ENCODE results near the gene KCNJ12. TPM values are rescaled to one million over a fixed set of nuclear protein-coding genes. Genes with fewer than 3 reads are reported as not detected.

KCNJ12 gene
- total RNA-seq, 1 donor from 2014 or later, result 6.7 TPM

Other genes starting within 250 kb of the KCNJ12 start
- gene DHRS7B, start 249.4 kb upstream of the KCNJ12 start, total RNA-seq, result 28.5 and 30.0 TPM in 2 replicates
- gene TMEM11, start 162.2 kb upstream of the KCNJ12 start, total RNA-seq, result 14.3 and 14.8 TPM in 2 replicates
- gene NATD1, start 122.9 kb upstream of the KCNJ12 start, total RNA-seq, result 2.1 and 13.4 TPM in 2 replicates
- 22.4 and 22.8 TPM in 2 replicates for gene MAP2K3, start 91.6 kb upstream of the KCNJ12 start, total RNA-seq